A673 (cell line): ENCODE measurements around the gene CYFIP2. TPM values are rescaled to one million over a fixed set of nuclear protein-coding genes. Genes with fewer than 3 reads are reported as not detected.
A peak's percentile ranks its signal among the peaks of the same experiment; 100 is the strongest.

ENCODE experiments used
- BruUV-seq: library from RNA; stranded (reverse); fragments of 400-500 nt; replicated peaks from 2 replicates; lab custom pipeline; 2021; lab: Mats Ljungman, UMichigan
- CTCF ChIA-PET: fragments of 300-600 bp; sonication (Branson Sonifier 250); formaldehyde crosslinking; loops from one replicate; lab custom pipeline; 2022; ENCODE audit warnings: antibody characterized with exemption; lab: Charles Lee
- POLR2A ChIA-PET: fragments of 300-600 bp; sonication (Branson Sonifier 250); formaldehyde crosslinking; loops from one replicate; lab custom pipeline; 2022; ENCODE audit warnings: antibody characterized with exemption; ENCODE audit not compliant: low non-redundant PET; lab: Charles Lee
- DNase-seq: peaks from one replicate; pipeline ENCODE4 v3.0.0-alpha.2; 2015; ENCODE audit warnings: low spot score
- H3K27ac ChIP-seq: fragments of 200-600 bp; sonication (generic); 2 replicates; pipeline ENCODE4 v1.5.1; 2016; ENCODE audit warnings: mixed run types, low read depth, mild to moderate bottlenecking, mixed read lengths, antibody characterized with exemption, low read length; ENCODE audit not compliant: poor library complexity, severe bottlenecking
- H3K27me3 ChIP-seq: fragments of 200-600 bp; sonication (generic); replicated peaks from 2 replicates; pipeline ENCODE4 v1.6.1; 2017; ENCODE audit warnings: mixed run types, low read depth, mild to moderate bottlenecking, mixed read lengths, antibody characterized with exemption, low read length; ENCODE audit not compliant: insufficient read depth, poor library complexity
- H3K36me3 ChIP-seq: fragments of 200-600 bp; sonication (generic); 2 replicates; pipeline ENCODE4 v1.6.1; 2016; ENCODE audit warnings: mixed run types, mild to moderate bottlenecking, mixed read lengths, antibody characterized with exemption, low read length; ENCODE audit not compliant: insufficient read depth, poor library complexity, severe bottlenecking
- H3K4me1 ChIP-seq: fragments of 200-600 bp; sonication (generic); 2 replicates; pipeline ENCODE4 v1.6.1; 2017; ENCODE audit warnings: mixed run types, mild to moderate bottlenecking, mixed read lengths, antibody characterized with exemption, low read length; ENCODE audit not compliant: insufficient read depth, poor library complexity, severe bottlenecking
- H3K4me3 ChIP-seq: fragments of 200-600 bp; sonication (generic); 2 replicates; pipeline ENCODE4 v1.5.1; 2016; ENCODE audit warnings: low read depth, mixed run types, mild to moderate bottlenecking, mixed read lengths, low read length; ENCODE audit not compliant: poor library complexity, severe bottlenecking
- H3K9me3 ChIP-seq: fragments of 200-600 bp; sonication (generic); 2 replicates; pipeline ENCODE4 v1.6.1; 2016; ENCODE audit warnings: mixed run types, low read depth, mild to moderate bottlenecking, mixed read lengths, antibody characterized with exemption, low read length; ENCODE audit not compliant: poor library complexity, severe bottlenecking
- EZH2 ChIP-seq: fragments of 200-600 bp; sonication (generic); IDR thresholded peaks from 2 replicates; pipeline ENCODE4 v1.6.1; 2017; ENCODE audit warnings: borderline replicate concordance, low read depth, mild to moderate bottlenecking, mixed read lengths, antibody characterized with exemption, low read length; ENCODE audit not compliant: poor library complexity, severe bottlenecking
- intact Hi-C: fragments of 100-400 bp; cut with micrococcal nuclease; formaldehyde crosslinking; loops from one replicate; pipeline ENCODE4 v1.10.0; 2022; ENCODE audit not compliant: unreplicated experiment
- total RNA-seq: library from RNA; stranded (reverse); gene quantifications from 2 replicates; pipeline ENCODE4 v1.2.3, GENCODE V29; 2021
- TF ChIP-seq, protein P1 (sequence below): fragments of 300-800, 200-600 bp; sonication (generic); conservative IDR thresholded peaks from 2 replicates; pipeline ENCODE4 v1.5.1; 2017; ENCODE audit warnings: low read depth, mild to moderate bottlenecking, antibody characterized with exemption, low read length, moderate library complexity, mixed read lengths

The CYFIP2 gene
- total RNA-seq, 1 experiment from 2014 or later, result 17.2 TPM

DNA sequence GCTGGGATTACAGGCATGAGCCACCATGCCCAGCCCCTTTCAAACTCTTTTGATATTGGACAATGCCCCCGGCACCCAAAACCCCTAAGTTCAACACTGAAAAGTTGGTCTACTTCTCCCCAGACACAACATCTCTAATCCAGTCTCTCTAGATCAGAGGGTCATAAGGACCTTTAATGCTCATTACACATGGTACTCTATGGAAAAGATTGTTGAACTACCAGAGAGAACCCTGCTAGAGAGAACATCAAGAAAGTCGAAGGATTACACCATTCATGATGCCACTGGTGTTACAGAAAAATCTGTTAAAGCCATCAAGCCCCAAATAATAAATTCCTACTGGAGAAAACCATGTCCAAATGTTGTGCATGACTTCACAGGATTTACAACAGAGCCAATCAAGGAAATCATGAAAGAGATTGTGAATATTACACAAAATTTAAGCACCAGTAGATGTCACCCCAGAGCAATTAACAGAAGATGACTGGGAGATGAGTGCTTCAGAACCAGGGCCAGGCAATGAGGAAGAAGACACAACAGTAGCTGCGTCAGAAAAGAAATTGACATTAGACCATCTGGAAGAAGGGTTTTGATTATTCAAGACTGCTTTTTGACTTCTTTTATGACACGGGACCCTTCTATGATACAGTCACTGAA is 165.7 kb downstream of the CYFIP2 start:
- Histone ChIP-seq H3K9me3 (no peaks in the 10 kb centered on the region), H3K4me1 (no peaks in the 10 kb centered on the region), H3K27ac (no peak overlapping the region), H3K27me3 (no peaks in the 10 kb centered on the region), H3K4me3 (no peak overlapping the region), H3K36me3 (no peaks in the 10 kb centered on the region)
- DNase-seq, result peak; percentile 63
- TF ChIP-seq, protein P1, sequence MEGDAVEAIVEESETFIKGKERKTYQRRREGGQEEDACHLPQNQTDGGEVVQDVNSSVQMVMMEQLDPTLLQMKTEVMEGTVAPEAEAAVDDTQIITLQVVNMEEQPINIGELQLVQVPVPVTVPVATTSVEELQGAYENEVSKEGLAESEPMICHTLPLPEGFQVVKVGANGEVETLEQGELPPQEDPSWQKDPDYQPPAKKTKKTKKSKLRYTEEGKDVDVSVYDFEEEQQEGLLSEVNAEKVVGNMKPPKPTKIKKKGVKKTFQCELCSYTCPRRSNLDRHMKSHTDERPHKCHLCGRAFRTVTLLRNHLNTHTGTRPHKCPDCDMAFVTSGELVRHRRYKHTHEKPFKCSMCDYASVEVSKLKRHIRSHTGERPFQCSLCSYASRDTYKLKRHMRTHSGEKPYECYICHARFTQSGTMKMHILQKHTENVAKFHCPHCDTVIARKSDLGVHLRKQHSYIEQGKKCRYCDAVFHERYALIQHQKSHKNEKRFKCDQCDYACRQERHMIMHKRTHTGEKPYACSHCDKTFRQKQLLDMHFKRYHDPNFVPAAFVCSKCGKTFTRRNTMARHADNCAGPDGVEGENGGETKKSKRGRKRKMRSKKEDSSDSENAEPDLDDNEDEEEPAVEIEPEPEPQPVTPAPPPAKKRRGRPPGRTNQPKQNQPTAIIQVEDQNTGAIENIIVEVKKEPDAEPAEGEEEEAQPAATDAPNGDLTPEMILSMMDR, result peak; percentile 49
- TF ChIP-seq EZH2, result no peak
- intact Hi-C loops, result loop anchor here (2.0 kb wide), 1 partner anchor 39 kb away; no protein-coding TSS in a partner anchor
- ChIA-PET CTCF (interaction anchor here (1.2 kb wide), 1 partner anchor 40 kb away, joined by 5 read pairs; no protein-coding TSS in a partner anchor), POLR2A (no interaction called here)
- BruUV-seq, result no TSS peak

DNA sequence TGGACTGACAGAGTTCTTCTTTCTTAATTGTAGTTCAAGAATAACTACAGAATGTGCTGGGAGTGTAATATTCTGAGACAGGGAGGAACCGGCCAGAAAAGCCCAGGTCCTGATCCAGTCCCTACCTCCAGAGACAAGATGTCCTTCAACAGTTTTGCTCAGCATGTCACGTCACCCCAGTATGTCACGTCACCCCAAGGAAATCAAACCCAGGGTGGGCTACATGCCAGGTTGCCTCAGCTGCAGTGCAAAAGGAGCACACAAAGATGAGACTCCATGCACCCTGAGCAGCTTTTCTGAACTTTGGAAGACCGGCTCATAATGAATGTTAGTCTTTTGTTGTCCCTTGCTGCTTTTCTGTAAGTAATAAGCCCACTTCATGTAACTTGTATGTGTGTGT is 168.2 kb downstream of the CYFIP2 start:
- TF ChIP-seq, protein P1, result no peak
- no peak for TF ChIP-seq EZH2
- DNase-seq, result no peak
- Histone ChIP-seq H3K27me3 (no peaks in the 10 kb centered on the region), H3K4me3 (no peak overlapping the region), H3K9me3 (no peaks in the 10 kb centered on the region), H3K27ac (no peak overlapping the region), H3K36me3 (no peaks in the 10 kb centered on the region), H3K4me1 (no peaks in the 10 kb centered on the region)
- ChIA-PET POLR2A (no interaction called here), CTCF (no interaction called here)
- no TSS peak for BruUV-seq
- intact Hi-C loops, result no loop called here

DNA sequence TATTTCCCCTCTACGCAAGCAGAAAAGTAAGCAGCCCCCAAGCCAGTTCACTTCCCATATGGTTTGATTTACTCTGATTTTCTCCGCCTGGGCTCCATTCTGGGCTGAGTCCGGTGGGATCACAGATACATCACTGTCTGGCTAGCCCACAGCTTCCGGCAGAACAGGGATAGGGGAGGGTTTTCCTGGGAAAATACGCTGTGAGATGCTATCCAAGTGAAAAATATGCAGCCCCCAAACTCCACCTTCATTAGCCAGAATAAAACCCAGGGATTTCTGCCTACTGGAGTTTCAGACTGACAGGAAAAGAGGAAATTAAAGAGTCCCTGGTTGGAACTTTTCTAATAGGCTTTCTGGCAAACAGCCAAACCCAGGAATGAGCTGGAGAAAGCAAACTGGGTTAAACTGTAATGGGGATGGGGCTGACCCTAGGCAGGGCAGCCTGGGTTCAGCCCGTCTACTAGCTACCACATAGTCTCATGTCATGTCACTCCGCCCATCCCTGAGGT is 177.2 kb downstream of the CYFIP2 start:
- no TSS peak for BruUV-seq
- ChIA-PET CTCF (no interaction called here), POLR2A (no interaction called here)
- TF ChIP-seq, protein P1, result no peak
- TF ChIP-seq EZH2, result no peak
- Histone ChIP-seq H3K36me3 (no peaks in the 10 kb centered on the region), H3K27me3 (no peaks in the 10 kb centered on the region), H3K4me1 (no peaks in the 10 kb centered on the region), H3K4me3 (no peak overlapping the region), H3K27ac (no peak overlapping the region), H3K9me3 (no peaks in the 10 kb centered on the region)
- intact Hi-C loops, result no loop called here
- DNase-seq, result no peak
